HEK293 (cell line): Measurements from ENCODE around the gene PAK2.

ENCODE experiments used
- CTCF ChIA-PET: fragments of 350-600 bp; formaldehyde crosslinking; extraction: SDS; loops from one replicate; lab custom pipeline; 2021; ENCODE audit warnings: antibody characterized with exemption; lab: Yijun Ruan, JAX
- POLR2A ChIA-PET: fragments of 300-600 bp; formaldehyde crosslinking; extraction: SDS; loops from one replicate; lab custom pipeline; 2020; ENCODE audit warnings: antibody characterized with exemption, inconsistent platforms; lab: Yijun Ruan, JAX
- H3K27ac ChIP-seq: fragments of 200-500 bp; sonication (Bioruptor generic); 2 replicates; pipeline ENCODE4 v1.5.1; 2014; ENCODE audit warnings: low read depth, low read length, control low read depth, inconsistent platforms; ENCODE audit errors: extremely low read depth
- H3K36me3 ChIP-seq, 2 experiments: fragments of 200-500 bp in 1 of 2; sonication (Bioruptor generic) in 1 of 2; 1 replicate in 1 of 2; 2 replicates in 1 of 2; pipeline ENCODE4 v1.5.1; 2014 to 2017; ENCODE audit warnings: inconsistent platforms in 2 of 2, low read length in 2 of 2; ENCODE audit not compliant: control insufficient read depth in 2 of 2, insufficient read depth in 1 of 2
- H3K4me1 ChIP-seq: fragments of 200-500 bp; sonication (Bioruptor generic); 2 replicates; pipeline ENCODE4 v1.5.1; 2014; ENCODE audit warnings: mild to moderate bottlenecking, low read length, inconsistent platforms; ENCODE audit not compliant: control insufficient read depth, insufficient read depth
- H3K4me3 ChIP-seq: 2 replicates; pipeline ENCODE4 v1.5.1; 2011; ENCODE audit warnings: low read depth, mild to moderate bottlenecking, control low read depth, low read length, moderate library complexity
- H3K9me3 ChIP-seq: fragments of 200-500 bp; sonication (Bioruptor generic); 2 replicates; pipeline ENCODE4 v1.5.1; 2014; ENCODE audit warnings: low read depth, low read length, inconsistent platforms; ENCODE audit not compliant: control insufficient read depth, insufficient read depth
- FEZF1 ChIP-seq: fragments of 450-650 bp; formaldehyde crosslinking; IDR thresholded peaks from 2 replicates; pipeline ENCODE4 v1.5.1; 2016; ENCODE audit warnings: missing biosample characterization, missing genetic modification characterization
- HIC1 ChIP-seq: fragments of 450-650 bp; formaldehyde crosslinking; IDR thresholded peaks from 2 replicates; pipeline ENCODE4 v1.5.1; 2016; ENCODE audit warnings: missing biosample characterization, missing genetic modification characterization
- HOXD13 ChIP-seq: sonication (generic); formaldehyde crosslinking; IDR thresholded peaks from 2 replicates; pipeline ENCODE4 v1.8.0; 2022; ENCODE audit warnings: missing genetic modification reagents, borderline replicate concordance
- IKZF3 ChIP-seq: fragments of 450-650 bp; IDR thresholded peaks from 2 replicates; pipeline ENCODE4 v1.5.0; 2018; ENCODE audit warnings: missing biosample characterization, mild to moderate bottlenecking, missing genetic modification characterization, moderate library complexity
- KLF17 ChIP-seq: fragments of 450-650 bp; formaldehyde crosslinking; IDR thresholded peaks from 2 replicates; pipeline ENCODE4 v1.5.1; 2016; ENCODE audit warnings: missing biosample characterization, missing genetic modification characterization
- KLF7 ChIP-seq: fragments of 450-650 bp; formaldehyde crosslinking; IDR thresholded peaks from 2 replicates; pipeline ENCODE4 v1.5.1; 2016; ENCODE audit warnings: missing biosample characterization, missing genetic modification characterization, borderline replicate concordance
- PRDM1 ChIP-seq: fragments of 450-650 bp; formaldehyde crosslinking; IDR thresholded peaks from 2 replicates; pipeline ENCODE4; 2016; ENCODE audit warnings: missing biosample characterization, missing genetic modification characterization
- PRDM6 ChIP-seq: fragments of 450-650 bp; formaldehyde crosslinking; IDR thresholded peaks from 2 replicates; pipeline ENCODE4 v1.5.1; 2017; ENCODE audit warnings: missing biosample characterization, missing genetic modification characterization
- SCRT2 ChIP-seq: fragments of 450-650 bp; formaldehyde crosslinking; IDR thresholded peaks from 2 replicates; pipeline ENCODE4 v1.5.1; 2016; ENCODE audit warnings: missing biosample characterization, missing genetic modification characterization
- ZBTB17 ChIP-seq: fragments of 450-650 bp; formaldehyde crosslinking; IDR thresholded peaks from 2 replicates; pipeline ENCODE4 v1.5.1; 2016; ENCODE audit warnings: missing biosample characterization, missing genetic modification characterization
- ZBTB7A ChIP-seq: fragments of 450-650 bp; formaldehyde crosslinking; IDR thresholded peaks from 2 replicates; pipeline ENCODE4 v1.5.1; 2016; ENCODE audit warnings: low read depth, missing biosample characterization, missing genetic modification characterization
- ZFP41 ChIP-seq: fragments of 450-650 bp; formaldehyde crosslinking; IDR thresholded peaks from 2 replicates; pipeline ENCODE4 v1.5.1; 2016; ENCODE audit warnings: missing biosample characterization, missing genetic modification characterization, borderline replicate concordance
- ZNF391 ChIP-seq: fragments of 450-650 bp; formaldehyde crosslinking; IDR thresholded peaks from 2 replicates; pipeline ENCODE4 v1.5.1; 2016; ENCODE audit warnings: low read depth, missing biosample characterization, missing genetic modification characterization, borderline replicate concordance
- ZNF549 ChIP-seq: fragments of 450-650 bp; IDR thresholded peaks from 2 replicates; pipeline ENCODE4 v1.5.1; 2018; ENCODE audit warnings: missing biosample characterization, missing genetic modification characterization, mild to moderate bottlenecking, inconsistent platforms, moderate library complexity
- ZNF639 ChIP-seq: fragments of 450-650 bp; formaldehyde crosslinking; IDR thresholded peaks from 2 replicates; pipeline ENCODE4 v1.5.1; 2016; ENCODE audit warnings: missing biosample characterization, missing genetic modification characterization
- ZNF785 ChIP-seq: fragments of 450-650 bp; formaldehyde crosslinking; IDR thresholded peaks from 2 replicates; pipeline ENCODE4 v1.5.1; 2016; ENCODE audit warnings: missing biosample characterization, missing genetic modification characterization
- ZNF830 ChIP-seq: fragments of 450-650 bp; IDR thresholded peaks from 2 replicates; pipeline ENCODE4 v1.5.0; 2018; ENCODE audit warnings: missing biosample characterization, missing genetic modification characterization, low read depth, mild to moderate bottlenecking, moderate library complexity
- ZSCAN16 ChIP-seq: fragments of 450-650 bp; formaldehyde crosslinking; IDR thresholded peaks from 2 replicates; pipeline ENCODE4 v1.5.1; 2016; ENCODE audit warnings: missing biosample characterization, missing genetic modification characterization
- ZSCAN30 ChIP-seq: fragments of 450-650 bp; IDR thresholded peaks from 2 replicates; pipeline ENCODE4 v1.5.1; 2018; ENCODE audit warnings: missing biosample characterization, mild to moderate bottlenecking, missing genetic modification characterization, moderate library complexity
- ZXDB ChIP-seq: fragments of 450-650 bp; formaldehyde crosslinking; IDR thresholded peaks from 2 replicates; pipeline ENCODE4 v1.5.1; 2016; ENCODE audit warnings: missing biosample characterization, missing genetic modification characterization

PAK2 gene

GRCh38 chr3:196792771-196793170, 53.1 kb downstream of the PAK2 start:
- H3K36me3 ChIP-seq, result peaks cover 0 to 10% of the 10 kb centered on the region in 2 experiments; a peak in 1 of 3 replicates
- no peak overlapping the region for H3K27ac ChIP-seq
- no peaks in the 10 kb centered on the region for H3K9me3 ChIP-seq
- peak; percentile 22; the same call in 1 of the 2 replicates for TF ChIP-seq PRDM1 (tag by site-specific recombination)
- TF ChIP-seq ZSCAN16 (tag by site-specific recombination), result no peak
- CTCF ChIA-PET, result no interaction called here
- H3K4me1 ChIP-seq, result peaks cover 6% of the 10 kb centered on the region
- H3K4me3 ChIP-seq, result no peak overlapping the region; the same call in 1 of the 2 replicates
- POLR2A ChIA-PET, result no interaction called here

- H3K4me1 ChIP-seq, result peaks cover 2% of the 10 kb centered on the region; the same call in 1 of the 2 replicates
- H3K27ac ChIP-seq, result no peak overlapping the region
- ChIA-PET POLR2A (no interaction called here), CTCF (no interaction called here)
- H3K4me3 ChIP-seq, result no peak overlapping the region
- H3K36me3 ChIP-seq, result peaks cover 0 to 10% of the 10 kb centered on the region in 2 experiments; a peak in 1 of 3 replicates
- TF ChIP-seq PRDM6 (tag by site-specific recombination) (peak; percentile 87), ZNF830 (tag by site-specific recombination) (no peak), ZBTB7A (tag by site-specific recombination) (no peak), SCRT2 (tag by site-specific recombination) (no peak), ZXDB (0 out of 2 replicates have a peak, but pooled peaks have one; percentile 41), ZNF391 (tag by site-specific recombination) (no peak), HIC1 (tag by site-specific recombination) (peak; percentile 17; the same call in 1 of the 2 replicates), ZNF785 (no peak), HOXD13 (no peak), ZNF639 (no peak), ZBTB17 (no peak), ZFP41 (no peak), ZNF549 (tag by site-specific recombination) (no peak), IKZF3 (tag by site-specific recombination) (0 out of 2 replicates have a peak, but pooled peaks have one; percentile 22)
- no peaks in the 10 kb centered on the region for H3K9me3 ChIP-seq
Measured at GRCh38 chr3:196793246-196793645, 53.6 kb downstream of the PAK2 start.

GRCh38 chr3:196794467-196794866, 54.8 kb downstream of the PAK2 start:
- CTCF ChIA-PET, result interaction anchor here (0.6 kb wide), 1 partner anchor 1232 kb away, joined by 4 read pairs; no protein-coding TSS in a partner anchor
- TF ChIP-seq ZSCAN30 (tag by site-specific recombination) (no peak), KLF7 (tag by site-specific recombination) (no peak), KLF17 (no peak), IKZF3 (tag by site-specific recombination) (no peak), FEZF1 (tag by site-specific recombination) (no peak)
- no peak overlapping the region for H3K4me3 ChIP-seq
- H3K4me1 ChIP-seq, result 0 out of 2 replicates have a peak, but pooled peaks cover 2% of the 10 kb centered on the region
- H3K27ac ChIP-seq, result no peak overlapping the region
- H3K9me3 ChIP-seq, result no peaks in the 10 kb centered on the region
- POLR2A ChIA-PET, result no interaction called here
- H3K36me3 ChIP-seq, result peaks cover 0 to 10% of the 10 kb centered on the region in 2 experiments; a peak in 1 of 3 replicates
